Sigmoid colon (tissue), 3 donors: Measurements from ENCODE around the gene TAC4.

ENCODE experiments used
- CTCF ChIP-seq, 4 experiments: fragments of 450-650 bp in 3 of 4; fragments of 200-600 bp in 1 of 4; IDR thresholded peaks; one replicate each; pipeline ENCODE4 v1.5.1; 2016 to 2019; ENCODE audit warnings: antibody characterized with exemption in 4 of 4, mild to moderate bottlenecking in 3 of 4, moderate library complexity in 2 of 4
- POLR2A ChIP-seq, 2 donors: fragments of 450-650 bp; IDR thresholded peaks; one replicate each; pipeline ENCODE4 v1.6.1; 2016; ENCODE audit warnings: antibody characterized with exemption in 2 of 2, mild to moderate bottlenecking in 2 of 2, moderate library complexity in 2 of 2

GRCh38 chr17:49882434-49882833 lies 34.6 kb upstream of the TAC4 start:
- TF ChIP-seq POLR2A (IDR thresholded peaks at IDR 0.05) (no peak), CTCF (IDR thresholded peaks at IDR 0.05) (no peak)
